Stimulated activated CD8-positive, alpha-beta memory T cell treated with anti-CD3 and anti-CD28 coated beads, Interleukin-7, amount 100 ng/mL, for 1 hour (primary cell): ENCODE results near the gene CD83.
"Not testable (repeated sequence)": the region's sequence is repeated elsewhere in the genome, so short reads cannot be mapped to it uniquely, and the experiment has no call there.

ENCODE experiments used
- DNase-seq, 2 donors: peaks; one replicate each; pipeline ENCODE4 v3.0.0-alpha.2; 2020; ENCODE audit warnings: low read depth in 2 of 2

CD83 gene

GRCh38 chr6:14147891-14148290 is 30.3 kb downstream of the CD83 start:
- DNase-seq, result no peak

- DNase-seq, result no peak
These were observed 30.9 kb downstream of the CD83 start for GRCh38 chr6:14148471-14148870.

GRCh38 chr6:14149053-14149738 is 31.6 kb downstream of the CD83 start:
- DNase-seq, result no peak

- DNase-seq, result no peak
These were observed 32.2 kb downstream of the CD83 start for GRCh38 chr6:14149739-14150130.

- not testable (repeated sequence) for DNase-seq
These were observed 33.7 kb downstream of the CD83 start for GRCh38 chr6:14151300-14151699.

GRCh38 chr6:14151773-14152172 is 34.2 kb downstream of the CD83 start:
- DNase-seq, result no peak

- DNase-seq, result no peak
These were observed 35.7 kb downstream of the CD83 start for GRCh38 chr6:14153228-14153627.

- no peak for DNase-seq
These were observed 41.5 kb downstream of the CD83 start for GRCh38 chr6:14159090-14159489.

GRCh38 chr6:14162826-14163225 is 45.3 kb downstream of the CD83 start:
- no peak for DNase-seq

- no peak for DNase-seq
These were observed 47.5 kb downstream of the CD83 start for GRCh38 chr6:14165091-14165490.

GRCh38 chr6:14166839-14167238 is 49.3 kb downstream of the CD83 start:
- DNase-seq, result no peak

GRCh38 chr6:14170128-14170527 is 52.6 kb downstream of the CD83 start:
- no peak for DNase-seq

GRCh38 chr6:14172562-14172961 is 55.0 kb downstream of the CD83 start:
- no peak for DNase-seq

GRCh38 chr6:14174226-14174625 is 56.7 kb downstream of the CD83 start:
- no peak for DNase-seq

GRCh38 chr6:14174996-14175395 is 57.4 kb downstream of the CD83 start:
- DNase-seq, result no peak

- DNase-seq, result no peak
These were observed 58.9 kb downstream of the CD83 start for GRCh38 chr6:14176429-14176828.

GRCh38 chr6:14177413-14178082 is 60.0 kb downstream of the CD83 start:
- no peak for DNase-seq

- DNase-seq, result no peak
These were observed 60.5 kb downstream of the CD83 start for GRCh38 chr6:14178083-14178445.

- no peak for DNase-seq
These were observed 63.0 kb downstream of the CD83 start for GRCh38 chr6:14180609-14181008.

- DNase-seq, result no peak
These were observed 65.3 kb downstream of the CD83 start for GRCh38 chr6:14182916-14183315.
